GM19239 (cell line): ENCODE data around the gene TNS1.

ENCODE experiments used
- DNase-seq: peaks from one replicate; pipeline ENCODE4 v3.0.0; 2011; ENCODE audit warnings: low spot score; ENCODE audit not compliant: insufficient read length
- FAIRE-seq: peaks from 2 replicates; lab custom pipeline; 2011; peaks lifted over from hg19 to GRCh38; lab: Jason Lieb, UNC

Gene TNS1

DNA sequence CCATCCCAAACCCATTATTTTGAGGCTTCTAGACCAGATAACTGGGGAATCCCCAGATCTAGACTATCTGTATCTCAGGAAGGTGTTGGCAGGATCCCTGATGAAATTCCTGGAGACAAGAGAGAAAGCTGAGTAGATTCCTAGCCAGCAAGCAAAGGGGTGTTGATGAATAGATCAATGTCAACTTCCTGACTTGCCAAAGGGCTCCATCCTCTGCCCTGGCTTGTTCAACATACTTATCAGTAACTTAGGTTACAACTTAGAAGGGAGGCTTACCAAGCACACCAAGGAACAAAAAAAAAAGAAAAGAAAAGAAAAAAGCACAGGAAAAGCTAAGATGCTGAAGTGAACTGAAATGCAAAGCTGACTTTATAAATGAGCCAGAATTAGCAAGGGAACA lies 53.3 kb downstream of the TNS1 start:
- no peak for DNase-seq
- FAIRE-seq: no peak

DNA sequence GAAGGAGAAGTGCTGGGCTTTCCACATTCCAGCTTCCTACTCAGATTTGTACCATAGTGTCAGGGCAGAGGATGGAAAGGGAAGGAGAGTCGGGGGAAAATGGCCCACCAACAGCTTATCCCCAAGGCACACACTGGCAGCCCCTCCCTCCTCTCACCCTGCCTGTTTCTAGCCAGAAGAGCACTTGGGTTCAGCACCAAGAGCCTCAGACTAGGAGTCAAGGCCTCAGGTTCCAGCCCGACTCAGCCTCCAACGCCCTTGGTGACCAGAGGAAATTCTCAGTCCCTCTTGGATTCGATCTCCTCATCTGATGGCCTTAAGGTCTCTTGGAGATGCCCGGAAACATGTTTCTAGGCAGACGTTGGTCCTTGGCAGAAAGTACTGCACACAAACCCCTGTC lies 53.9 kb downstream of the TNS1 start:
- no peak for DNase-seq

DNA sequence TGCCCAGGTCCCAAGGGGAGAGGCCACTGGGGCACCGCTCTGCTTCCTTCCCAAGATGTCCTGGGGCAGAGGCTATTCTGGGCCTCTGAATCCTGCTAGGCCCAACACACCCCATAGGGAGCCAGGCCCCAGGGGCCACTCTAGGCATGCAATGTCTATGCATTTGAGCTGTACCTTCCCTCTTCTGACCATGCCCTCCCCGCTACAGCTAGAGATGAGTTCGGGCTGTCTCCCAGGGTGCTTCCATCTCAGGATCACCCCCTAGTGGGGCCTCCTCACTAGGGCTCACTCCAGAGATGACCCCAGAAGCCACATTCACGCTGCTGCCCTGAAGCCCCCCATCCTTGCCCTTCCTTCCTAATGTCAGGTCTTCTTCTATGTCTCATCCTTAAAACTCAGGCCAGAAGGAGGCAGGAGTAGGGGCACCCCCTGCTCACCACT lies 54.4 kb downstream of the TNS1 start:
- DNase-seq (no peak), FAIRE-seq (no peak)

More for the DNA sequence above, 53.9 kb downstream of the TNS1 start:
- FAIRE-seq: no peak

DNA sequence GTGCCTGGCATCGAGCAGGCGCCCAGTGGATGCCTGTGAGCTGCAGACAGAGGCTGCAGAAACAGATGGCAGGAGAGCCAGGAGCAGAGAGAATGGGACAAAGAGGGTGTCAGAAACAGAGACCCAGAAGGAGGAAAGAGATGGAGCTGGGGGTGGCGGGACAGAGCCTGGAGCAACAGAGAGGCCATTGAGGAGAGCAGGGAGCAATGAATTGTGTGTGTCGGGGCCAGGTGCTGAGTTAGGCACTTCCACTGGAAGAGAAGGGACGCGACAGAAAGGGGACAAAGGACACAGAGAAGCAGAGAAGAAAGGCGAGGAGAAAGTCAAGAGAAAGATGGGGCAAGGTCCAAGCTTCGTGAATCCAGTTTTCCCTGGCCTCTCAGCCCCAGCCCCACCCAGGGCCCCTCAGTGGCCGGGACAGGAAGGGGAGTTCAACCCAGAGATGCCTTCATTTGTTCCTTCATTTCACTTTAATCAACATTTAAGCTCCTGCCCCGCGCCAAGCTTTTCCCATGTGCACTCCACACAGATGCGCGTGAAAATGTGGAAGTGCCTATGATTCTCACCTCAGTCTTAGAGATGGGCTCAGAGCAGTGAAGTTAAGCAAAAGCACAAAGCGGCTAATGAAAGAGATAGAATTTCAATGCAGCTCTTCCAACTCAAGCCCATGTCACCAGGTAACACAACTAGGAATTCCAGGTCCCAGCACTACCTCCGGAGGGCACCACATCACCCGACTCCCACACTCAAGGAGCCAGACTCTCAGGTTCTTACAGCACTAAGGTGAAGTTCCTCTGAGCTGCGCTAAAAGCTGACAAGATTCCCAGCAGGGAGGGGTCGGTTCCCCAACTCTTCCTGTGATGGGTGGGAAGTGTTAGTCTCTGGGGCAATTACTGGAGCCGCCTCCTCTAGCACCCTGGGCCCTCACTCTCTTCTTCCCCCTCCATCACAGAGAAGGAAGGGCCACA lies 55.1 kb downstream of the TNS1 start:
- no peak for DNase-seq
- no peak for FAIRE-seq

DNA sequence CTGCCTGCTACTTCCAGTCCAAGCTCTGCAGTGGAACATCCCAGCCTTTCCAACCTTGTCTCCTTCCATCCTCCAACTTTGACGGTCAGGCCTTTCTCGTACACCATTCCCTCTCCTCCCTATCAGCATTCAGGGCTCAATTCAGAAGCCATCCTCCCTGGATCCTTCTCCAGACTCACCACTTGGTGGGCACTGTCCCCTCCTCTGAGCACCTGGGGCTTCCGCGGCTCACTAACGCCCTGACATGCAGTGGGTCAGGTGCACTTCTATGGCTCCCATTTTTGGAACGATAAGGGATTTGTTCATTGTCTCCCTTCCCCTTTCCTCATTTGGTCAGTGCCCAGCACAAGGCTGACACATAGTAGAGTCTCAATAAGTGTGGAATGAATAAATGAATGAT lies 56.7 kb downstream of the TNS1 start:
- FAIRE-seq (no peak), DNase-seq (no peak)

DNA sequence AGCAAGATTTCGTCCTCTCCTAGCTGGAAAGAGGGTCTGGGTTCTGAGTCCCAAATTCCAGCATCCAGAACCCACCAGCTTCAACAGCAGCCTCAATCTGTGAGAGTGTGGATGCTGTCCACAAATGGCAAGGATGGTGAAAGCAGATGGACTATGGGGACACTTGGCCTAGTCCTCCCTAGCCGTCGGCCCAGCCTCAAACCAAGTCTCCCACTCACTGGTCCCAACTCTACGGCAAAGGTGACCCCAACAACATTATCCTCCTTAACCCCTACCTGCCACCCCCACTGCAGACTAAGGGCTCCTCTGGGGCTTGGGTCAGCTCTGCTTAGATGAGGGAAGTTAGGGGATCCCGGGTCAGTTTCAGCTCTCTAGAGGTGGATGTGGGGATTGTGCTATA lies 57.3 kb downstream of the TNS1 start:
- no peak for FAIRE-seq
- DNase-seq: no peak

DNA sequence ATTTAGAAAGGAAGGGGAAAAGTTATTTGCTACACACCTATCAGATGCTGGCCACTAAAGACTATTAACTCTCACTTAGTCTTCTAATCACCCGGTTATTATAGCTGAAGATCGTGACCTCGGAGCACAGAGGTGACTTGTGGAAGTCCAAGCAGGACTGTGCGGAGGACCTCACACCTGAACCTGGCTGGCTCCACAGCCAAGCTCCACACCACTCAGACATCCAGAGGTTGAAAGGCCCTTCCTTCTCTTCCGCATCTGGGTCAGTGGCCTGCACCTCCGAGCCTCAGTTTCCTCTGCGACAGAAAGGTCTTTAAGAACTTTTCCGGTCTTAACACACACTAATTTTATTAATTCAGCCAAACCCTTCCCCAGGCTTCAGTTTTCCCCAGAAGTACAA lies 57.9 kb downstream of the TNS1 start:
- DNase-seq (no peak), FAIRE-seq (no peak)

DNA sequence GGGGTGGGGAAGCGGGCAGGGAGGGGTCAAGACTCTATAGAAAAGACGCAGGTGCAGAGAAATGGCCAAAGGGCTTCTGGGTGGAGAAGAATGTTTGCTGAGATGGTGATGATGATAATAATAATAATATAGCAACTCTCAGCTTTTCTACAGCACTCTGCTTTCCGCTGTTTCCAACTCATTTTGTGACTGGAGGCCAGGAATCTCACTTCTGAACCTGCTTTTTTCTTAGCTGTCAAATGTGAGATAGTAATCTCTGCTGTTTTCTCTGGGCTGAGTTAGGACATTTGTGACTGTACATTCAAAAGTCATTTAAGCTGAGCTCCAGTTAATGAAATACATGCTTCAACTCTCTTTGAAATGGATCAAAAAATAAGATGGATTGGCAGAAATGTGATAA lies 58.4 kb downstream of the TNS1 start:
- no peak for DNase-seq
- FAIRE-seq: no peak

DNA sequence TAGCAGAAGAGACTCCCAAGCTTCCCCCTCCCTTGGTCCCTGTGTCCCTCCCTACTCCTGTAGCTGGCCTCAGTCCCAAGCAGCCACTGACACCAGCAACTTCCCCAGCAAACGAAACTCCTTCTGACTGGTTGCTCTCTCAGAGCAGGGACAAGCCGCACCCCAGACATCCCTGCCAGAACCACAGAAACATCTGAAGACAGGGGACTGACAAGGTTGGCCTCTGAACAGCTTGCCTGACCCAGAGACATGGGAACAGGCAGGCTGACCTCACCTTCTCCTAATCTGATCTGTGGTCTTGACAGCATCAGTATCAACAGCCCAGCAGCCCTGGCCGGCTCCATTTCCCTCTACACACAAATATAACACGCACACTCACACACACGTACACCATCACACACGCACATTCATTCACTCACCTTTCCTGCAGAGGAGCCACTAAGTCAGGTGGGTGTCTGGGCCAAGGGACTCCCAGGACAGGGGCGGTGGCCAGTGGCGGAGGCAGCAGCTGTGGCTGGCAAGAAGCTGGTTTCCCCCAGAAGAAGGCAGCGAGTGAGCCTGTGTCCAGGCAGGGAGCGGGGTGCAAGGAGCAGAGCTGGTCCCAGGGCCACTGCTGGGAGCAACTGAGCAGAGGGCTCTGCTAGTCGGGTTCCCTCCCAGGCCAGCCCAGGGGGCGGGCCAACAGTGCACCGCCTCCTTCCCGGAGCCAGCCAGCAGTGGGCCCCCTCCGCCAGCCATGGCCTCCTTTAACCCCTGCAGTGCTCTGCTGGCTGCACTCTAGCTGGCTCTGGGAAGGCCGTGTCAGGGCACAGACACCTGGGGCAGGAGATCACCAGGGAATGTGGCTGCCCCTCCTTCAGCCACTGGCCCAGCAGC lies 59.1 kb downstream of the TNS1 start:
- FAIRE-seq: no peak

DNA sequence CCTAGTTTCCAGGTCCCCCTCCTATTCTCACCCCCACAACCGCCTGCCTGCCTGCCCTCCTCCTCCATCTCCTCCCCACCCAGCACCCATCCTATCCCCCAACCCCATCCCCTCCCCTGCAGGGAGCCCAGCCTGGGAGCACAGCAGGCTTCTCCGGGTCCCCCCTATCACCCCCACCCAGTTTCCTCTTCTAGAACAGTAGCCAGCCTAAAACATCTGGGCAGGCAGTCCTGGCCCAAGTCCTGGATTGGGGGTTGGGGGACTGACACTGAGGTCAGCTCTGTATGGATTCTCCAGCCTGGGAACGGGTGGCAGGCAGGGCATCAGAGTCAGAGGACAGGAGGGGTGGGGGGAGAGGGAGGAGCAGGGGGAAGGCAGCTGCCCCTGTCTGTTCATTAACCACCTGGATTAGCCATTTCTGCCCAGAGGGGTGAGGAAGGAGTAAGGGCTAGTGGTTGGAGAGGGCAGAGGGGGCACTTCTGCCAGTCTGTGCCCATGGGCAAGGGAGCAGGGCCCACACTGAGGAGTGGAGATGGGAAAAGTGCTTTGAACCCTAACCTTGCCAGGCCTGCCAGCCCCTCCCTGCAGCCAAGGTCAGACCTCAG lies 60.0 kb downstream of the TNS1 start:
- DNase-seq (no peak), FAIRE-seq (no peak)

More for the DNA sequence above, 59.1 kb downstream of the TNS1 start:
- no peak for DNase-seq

DNA sequence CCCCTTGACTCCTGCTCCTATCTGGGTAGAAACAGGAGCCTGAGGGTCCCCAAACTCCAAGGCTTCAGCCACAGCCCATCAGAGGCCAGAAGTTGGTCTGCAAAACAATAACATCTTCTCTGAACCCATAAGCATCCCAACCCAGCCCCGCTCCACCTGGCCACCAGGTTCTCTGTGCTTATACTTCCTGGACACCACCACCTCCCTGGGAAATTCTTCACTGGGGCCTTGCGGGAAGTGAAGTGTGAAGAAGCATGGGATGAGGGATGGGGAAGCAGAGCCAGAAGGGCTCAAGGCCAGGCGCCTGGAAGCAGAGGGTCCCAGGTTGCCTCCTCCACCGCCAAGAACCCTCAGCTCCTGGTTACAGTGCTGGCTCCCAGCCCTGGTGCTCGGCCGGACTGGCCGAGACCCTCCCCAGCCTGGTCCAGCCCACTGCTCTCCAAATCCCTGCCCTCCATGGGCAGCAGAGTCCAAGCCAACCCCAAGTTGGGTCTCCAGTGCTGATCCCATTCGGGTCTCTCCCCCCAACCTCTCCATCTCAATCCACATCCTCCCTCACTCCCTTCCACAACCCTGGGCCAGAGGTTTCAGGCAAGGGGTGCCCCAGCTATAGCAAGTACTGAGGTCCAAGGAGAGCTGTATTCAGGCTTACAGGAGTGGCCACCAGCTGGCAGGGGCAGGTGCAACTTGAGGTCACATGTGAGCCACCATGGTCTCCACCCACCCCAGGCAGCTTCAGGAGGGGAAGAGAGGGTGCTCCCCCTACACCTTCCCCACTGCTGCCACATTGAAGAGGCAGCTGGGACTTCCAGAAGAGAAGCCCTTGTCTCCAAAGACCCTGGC lies 60.7 kb downstream of the TNS1 start:
- FAIRE-seq (no peak), DNase-seq (no peak)

DNA sequence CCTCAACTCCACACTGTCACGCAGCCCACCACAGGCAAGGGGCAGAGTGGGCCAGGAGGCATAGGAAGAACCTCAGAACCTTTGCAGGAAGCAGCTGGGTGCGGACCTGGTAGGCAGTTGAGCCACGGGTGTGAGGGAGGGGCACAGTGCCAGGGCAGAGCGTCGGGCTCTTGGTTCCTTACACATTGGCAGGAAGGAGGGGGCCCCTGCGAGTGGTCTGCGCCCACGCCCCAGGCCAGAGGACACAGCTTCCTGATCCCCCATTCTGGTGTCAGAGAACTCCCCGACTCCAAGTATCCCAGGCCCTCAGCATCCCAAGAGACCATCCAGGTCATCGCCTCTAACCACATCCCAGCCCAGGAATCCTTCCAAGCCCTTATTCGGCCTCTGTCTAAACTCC lies 61.5 kb downstream of the TNS1 start:
- FAIRE-seq (no peak), DNase-seq (no peak)

DNA sequence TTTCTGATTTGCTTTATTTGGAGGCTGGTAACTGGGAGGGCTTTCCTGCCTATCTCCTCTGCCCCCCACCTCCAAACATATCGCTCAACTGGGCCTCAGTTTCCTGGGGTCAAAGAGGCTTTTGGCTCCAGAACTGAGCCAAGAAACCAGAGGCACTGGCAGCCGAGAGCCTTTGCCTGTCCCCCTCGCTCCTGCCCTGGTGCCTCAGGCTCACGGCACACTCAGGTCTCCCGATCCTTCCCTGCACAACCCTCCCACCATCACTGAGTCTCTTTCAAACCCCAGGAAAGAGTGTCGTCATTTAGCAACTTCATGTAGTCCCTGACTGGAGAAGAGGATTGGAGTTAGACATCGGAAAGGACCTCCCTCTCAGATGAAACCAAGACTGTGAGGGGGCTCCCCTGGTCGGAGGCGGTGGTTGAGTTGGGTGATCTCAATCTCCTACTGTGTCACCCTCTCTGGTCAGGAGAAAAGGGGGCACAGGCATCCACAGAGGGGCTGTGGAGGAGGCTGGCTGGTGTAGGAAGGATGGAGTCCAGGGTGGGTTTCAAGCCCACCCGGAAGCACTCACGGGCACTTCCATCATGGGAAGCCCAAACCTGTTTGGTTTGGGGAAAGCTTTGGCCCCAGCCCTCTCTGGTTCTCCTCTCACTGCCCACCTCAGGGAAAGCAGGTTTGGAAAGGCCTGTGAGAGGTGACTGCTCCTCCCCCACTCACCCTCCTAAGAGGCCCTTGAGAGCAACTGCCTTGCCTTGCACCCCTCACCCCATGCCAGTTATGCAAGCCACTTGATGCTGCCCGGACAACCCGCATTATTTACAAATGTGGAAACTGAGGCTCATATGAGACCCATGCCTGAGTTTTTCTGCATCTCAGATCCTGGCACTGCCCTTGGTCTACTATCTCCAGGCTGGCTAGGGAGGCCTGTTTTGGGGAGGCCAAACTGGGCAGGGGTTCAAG lies 62.3 kb downstream of the TNS1 start:
- no peak for DNase-seq
- FAIRE-seq: no peak

DNA sequence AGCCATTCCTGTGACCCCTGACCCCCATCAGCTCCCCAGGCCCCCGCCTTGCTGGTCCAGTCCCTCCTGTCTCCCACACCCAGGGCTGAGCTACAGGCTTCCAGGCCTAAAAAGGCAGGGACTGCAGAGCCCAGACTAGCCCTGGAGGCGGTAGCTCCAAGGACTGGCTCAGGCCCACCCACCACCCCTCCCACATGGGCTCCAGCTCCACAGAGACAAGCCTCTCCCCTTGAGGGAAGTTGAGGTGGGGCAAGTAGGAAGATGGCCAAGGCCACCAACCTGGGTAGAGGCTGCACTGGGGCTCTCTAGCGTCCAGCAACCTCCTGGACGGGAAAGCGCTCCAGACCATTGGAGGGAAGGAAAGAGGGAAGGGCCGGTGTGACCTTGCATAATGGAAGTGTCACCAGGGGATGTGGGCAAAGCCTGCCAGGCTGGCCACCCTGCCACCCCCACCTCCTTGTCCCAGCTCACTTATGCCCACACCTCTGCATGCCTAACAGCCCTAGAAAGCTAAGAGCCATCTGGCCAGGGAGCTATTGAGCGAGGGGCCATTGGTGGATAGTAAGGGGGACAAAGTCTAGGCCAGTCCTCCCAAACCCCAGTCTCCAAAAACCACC lies 63.1 kb downstream of the TNS1 start:
- FAIRE-seq (no peak), DNase-seq (no peak)

DNA sequence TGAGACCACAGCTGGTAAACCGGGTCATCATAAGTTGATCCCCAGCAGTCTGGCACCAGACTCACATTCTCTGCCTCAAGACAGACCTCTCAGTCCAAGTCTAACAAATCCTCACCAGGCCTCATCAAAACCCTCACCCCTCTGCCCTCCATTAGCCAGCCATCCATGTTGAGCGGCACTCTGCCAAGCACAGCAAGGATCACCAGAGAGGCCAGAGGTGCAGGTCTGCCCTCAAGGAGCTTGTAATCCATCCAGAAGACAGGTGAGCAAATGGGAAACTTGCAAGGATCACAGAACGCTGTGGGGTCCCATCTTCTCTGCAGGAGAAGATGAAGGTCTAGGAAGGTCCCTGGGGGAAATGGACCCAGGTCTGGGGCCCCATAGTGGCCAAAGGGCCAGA lies 63.6 kb downstream of the TNS1 start:
- FAIRE-seq (no peak), DNase-seq (no peak)

DNA sequence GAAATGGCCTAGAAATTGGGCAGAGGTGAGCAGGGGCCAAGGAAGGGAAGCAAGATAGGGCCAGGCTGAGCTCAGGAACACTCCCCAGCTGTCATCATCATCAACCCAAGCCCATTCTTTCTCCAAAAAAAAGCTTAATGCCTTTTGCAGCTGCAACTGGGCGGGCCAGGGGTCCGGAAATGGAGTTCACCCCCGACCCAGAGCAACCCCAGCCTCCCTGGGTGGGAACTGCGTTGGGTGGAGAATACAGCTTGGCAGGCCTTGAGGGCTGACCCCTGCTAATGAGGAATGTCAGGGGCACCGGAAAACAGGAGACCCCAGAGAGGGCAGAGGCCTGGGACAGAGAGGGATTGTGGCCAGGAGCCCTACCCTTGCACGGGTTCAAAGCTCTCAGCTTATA lies 64.8 kb downstream of the TNS1 start:
- FAIRE-seq: no peak
- DNase-seq: no peak

DNA sequence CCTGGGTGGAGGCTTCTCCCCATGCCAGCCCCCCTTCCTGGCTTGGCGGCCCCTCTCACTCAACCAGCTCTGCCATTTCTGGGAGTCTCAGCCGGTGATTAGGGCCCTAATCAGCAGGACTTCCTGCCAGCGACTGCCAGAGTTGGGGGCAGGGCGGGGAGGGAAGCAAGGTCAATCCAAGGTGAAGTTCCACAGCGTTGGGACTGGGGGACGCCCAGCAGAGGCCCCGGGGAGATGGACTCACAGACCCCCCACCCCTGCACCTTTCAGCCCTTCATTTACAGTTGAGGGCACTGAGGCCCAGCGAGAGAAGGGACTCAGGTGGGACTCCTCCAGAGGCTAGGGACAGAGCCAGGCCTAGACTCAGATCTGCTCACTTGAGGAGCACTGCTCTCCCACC lies 65.3 kb downstream of the TNS1 start:
- no peak for FAIRE-seq
- DNase-seq: no peak

DNA sequence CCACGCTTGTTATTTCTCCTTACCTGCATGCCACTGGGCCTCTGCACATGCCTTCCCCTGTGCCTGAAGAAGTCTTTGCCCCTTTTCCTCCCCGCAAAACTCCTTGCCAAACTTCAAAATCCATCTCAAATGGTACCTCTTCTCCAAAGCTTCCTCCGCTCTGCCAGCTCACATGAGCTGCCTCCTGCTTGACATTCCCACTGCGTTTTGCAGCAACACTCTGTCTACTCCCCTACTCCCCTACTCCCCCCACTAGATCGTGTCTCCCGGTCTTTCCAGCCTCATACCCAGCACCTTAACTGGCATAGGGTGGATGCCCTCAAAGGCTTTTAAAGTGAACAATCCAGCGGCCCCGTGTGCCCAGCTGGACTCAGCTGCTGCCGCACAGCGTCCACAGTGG lies 65.8 kb downstream of the TNS1 start:
- FAIRE-seq (no peak), DNase-seq (no peak)
